Measurements from ENCODE around the gene TRIM31.

TRIM31 gene, protein sequence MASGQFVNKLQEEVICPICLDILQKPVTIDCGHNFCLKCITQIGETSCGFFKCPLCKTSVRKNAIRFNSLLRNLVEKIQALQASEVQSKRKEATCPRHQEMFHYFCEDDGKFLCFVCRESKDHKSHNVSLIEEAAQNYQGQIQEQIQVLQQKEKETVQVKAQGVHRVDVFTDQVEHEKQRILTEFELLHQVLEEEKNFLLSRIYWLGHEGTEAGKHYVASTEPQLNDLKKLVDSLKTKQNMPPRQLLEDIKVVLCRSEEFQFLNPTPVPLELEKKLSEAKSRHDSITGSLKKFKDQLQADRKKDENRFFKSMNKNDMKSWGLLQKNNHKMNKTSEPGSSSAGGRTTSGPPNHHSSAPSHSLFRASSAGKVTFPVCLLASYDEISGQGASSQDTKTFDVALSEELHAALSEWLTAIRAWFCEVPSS

DNA sequence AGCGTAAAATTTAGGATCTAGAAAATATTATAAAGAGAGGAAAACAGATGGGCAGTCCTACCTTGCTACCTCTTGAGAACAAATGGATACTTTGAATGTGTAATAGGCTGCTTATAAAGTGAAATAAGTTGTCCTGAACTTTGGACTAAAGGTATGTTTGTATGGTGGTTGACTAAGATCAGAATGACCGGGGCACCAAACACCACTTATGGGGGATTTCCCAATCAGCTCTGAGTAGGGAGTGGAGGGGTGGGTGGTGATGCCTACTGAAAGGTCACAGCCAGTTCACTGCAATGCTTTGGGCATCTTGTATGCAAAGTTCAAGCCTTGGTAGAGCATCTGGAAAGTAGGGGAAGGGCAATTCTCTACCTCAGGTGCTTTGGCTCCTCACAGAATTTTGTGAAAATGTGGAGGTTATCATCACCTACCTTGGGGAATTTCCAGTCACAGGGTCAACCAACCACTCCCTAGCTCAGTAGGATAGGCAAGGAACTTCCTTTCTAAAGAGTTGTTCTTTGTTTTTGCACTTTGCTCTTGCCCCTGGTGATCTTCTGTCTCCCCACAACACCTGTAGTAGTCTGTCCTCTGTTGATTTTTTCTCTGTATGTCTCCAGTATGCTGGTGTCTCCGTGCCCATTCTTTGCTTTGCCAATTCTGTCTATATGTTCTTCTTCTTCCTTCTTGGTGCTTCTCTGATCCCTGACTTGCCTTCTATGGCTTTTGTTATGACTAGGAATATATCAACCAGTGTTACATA is at the start of gene TRIM31:
Gene TRIM31, minus strand, starts transcription at position 88 of the 757 bp plus-strand sequence. CDS start 285 bp downstream, outside the sequence.
- no peak for DNase-seq (ENCODE audit: low read depth)

DNA sequence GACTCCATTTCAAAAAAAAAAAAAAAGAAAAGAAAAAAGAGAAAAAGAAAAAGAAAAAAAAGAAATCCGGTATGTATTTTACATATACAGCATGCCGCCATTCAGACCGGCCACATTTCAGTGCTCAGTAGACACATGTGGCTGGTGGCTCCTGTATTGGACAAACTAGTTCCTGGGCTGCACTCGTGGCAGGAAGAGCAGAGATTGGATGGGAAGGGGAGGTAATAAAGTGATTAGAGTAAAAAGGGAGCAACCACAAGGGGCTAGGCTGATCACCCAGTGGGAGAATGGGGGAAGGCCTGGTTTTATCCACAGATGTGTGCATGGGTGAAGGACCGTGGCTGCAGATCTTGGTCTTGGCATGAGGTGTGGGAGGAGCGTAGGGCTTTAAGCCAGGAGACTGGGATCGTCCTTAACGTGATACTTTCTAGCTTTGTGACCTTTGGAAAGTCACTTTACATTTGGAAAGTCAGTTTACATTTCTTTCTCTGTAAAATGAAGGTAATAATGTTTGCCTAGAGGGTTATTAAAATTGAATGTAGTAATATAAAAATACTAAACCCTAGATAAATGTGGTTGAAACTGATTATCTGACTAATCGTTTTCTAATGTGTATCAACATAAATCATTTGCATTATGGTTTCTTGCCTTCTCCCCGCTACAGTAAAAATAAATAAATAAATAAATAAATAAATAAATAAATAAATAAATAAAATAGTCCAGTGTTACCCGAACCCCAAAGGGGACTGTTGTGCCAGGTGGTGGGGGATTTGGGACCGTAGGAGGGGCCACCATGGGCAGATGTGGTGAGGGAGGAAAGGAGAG is 49.6 kb upstream of the TRIM31 start:
- no peak for DNase-seq (ENCODE audit: low read depth)

DNA sequence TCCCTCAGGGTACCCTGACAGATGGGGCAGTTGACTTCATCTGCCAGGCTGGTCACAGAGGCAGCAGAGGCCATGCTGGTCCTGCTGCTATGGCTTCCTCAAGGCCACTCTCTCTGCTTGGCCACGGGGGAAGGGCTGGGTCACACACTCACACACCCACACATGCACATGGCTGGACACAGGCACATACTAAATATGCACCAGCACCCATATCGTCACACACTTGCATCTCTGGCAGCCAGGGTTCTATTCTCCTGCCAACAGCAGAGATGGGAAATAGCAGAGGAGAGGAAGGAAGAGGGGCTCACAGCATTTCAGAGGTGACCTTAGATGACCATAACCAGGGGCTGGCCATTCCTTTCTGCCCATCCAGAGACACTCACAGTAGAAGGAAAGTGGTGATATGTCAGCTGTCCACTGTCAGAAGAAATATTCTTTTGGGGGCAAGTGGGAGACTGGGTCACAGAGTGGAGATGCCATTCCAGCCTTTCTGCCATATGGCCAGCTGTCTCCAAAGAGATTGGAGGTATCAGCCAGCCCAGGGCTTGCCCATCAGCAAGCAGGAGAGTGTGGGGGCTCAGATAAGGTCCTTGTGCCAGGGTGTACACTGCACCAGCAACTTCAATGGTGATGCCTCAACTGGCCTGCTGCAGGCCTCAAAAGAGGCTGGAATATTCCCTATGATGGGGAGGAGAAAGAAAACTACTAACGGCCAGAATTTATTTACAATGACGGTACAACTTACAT is 48.1 kb upstream of the TRIM31 start, which contains the start of gene TRIM10:
Gene TRIM10, minus strand, starts transcription at position 427 of the 747 bp plus-strand sequence. Its CDS starts 353 bp downstream, at position 74.
- no peak for DNase-seq (ENCODE audit: low read depth)

DNA sequence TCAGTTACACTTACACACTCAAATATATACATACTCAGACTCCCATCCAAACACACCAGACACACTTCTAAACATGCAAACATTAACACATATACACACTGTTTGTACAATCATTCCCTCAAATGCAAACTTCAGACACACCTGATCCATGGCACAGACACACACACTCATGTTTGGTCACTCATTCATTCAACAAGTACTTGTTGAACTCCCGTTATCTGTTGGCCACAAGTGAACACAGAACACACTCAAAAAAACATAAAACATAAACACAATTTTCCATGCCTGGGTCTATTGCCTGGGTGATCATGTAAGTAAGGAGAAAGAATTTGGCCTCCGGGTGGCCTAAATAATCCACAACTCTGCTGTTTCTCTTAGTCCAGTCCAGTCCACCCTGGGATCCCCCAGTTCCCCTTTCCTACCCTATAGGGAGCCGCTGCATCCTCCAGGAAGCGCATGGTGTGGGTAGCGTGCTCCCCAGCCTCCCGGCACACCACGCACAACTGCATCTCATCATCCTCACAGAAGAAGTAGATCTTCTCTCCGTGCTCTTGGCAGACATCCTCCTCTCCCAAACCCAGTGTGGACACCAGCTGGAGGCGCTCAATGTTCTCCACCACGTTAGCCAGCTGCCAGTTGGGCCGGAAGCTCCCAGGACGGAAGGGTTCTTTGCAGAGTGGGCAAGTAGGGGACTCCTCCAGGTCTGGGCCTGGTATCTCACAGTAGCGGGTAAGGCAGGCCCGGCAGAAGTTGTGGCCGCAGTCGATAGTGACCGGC is 47.3 kb upstream of the TRIM31 start:
- no peak for DNase-seq (ENCODE audit: low read depth)

DNA sequence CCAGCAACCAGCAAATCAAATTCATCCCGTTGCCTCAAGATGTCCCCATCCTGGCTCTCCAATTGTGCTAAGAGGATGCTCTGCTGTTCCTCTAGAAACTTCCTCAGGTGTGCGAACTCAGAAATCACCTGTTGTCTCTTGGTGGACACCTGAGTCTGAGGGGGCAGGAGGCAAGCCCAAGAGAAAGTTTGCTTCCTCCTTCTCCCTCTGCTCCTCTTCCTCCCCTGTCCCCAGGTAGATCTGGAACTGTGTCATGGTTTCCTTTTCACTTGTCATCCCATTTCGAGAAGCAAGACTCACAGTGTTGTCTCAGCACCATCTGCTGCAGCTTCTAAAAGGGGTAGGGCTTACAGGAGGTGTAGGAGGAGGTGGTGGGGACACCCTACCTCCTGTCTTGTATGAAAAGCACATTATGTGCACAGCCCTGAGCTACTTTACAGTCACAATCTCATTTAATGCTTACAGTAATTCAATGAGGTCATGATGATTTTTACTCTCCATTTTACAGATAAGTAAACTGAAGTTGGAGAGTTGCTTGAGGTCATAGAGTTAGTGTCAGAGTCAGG is 45.7 kb upstream of the TRIM31 start:
- DNase-seq (ENCODE audit: low read depth) = no peak

DNA sequence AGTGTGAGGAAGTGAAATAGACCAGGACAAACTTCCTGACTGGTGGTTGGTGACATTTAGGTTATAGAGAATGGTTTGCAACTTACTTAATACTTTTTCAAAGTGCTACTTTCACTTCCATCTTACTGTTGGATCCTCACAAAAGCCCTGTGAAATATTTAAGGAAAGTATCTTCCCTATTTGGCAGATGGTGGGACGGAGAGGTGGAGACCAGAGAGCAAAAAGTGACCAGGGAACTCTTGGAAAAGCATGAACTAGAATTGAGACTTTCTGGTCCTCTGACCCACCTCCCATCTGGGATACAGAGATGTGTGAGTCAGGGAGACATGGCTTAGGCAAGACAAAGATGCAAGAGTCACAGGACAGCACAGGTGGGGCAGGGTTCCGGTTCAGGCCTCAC is 45.1 kb upstream of the TRIM31 start:
- no peak for DNase-seq (ENCODE audit: low read depth)

DNA sequence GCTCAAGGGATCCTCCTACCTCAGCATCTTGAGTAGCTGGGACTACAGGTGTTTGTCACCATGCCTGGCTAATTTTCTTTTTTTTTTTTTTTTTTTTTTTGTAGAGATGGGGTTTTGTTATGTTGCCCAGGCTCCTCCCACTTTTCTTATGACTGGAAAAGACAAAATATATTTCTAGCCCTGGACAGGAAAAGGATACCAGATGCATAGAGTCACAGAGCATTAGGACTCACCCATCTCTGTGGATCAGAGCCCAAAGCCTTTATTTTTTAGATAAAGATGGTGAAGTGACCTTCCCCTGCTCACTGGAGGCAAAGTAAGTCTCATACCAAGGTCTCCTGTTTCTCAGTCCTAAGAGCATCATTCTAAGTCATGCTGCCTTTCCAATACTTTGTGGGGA is 44.7 kb upstream of the TRIM31 start:
- no peak for DNase-seq (ENCODE audit: low read depth)

DNA sequence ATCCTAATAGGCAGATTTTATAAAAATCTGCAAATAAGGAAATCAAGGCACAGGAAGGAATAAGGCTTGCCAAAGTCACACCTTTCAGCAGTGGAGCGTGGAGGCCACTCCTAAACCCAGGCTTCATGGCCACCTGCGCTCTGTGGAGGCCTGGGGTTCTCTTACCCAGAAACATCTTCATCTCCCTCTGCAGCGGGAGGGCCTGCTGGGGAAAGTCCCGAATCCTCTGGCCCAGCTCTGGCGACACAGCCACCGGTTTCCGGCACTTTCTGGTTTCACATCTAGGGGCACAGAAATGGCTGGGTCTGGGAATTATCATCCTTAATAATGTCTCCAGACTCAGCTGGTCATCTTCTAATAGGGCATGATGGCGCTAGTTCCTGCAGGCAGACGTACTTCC is 43.9 kb upstream of the TRIM31 start:
- no peak for DNase-seq (ENCODE audit: low read depth)

DNA sequence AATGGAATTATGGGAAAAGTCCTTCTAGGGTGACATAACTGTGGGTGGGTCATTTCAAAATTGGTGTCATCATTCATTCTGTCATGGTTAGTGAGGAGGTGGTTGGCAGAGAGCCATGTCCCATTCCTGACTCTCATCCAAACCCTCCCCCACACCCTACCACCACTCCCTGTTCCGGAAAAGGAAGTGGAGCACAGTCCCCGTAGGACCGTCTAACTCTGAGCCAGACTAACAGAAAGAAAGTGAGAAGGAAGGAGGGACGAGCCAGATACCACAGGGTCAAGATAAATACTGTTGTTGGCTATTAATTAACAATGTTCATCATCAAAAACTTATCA is 43.3 kb upstream of the TRIM31 start:
- peak; percentile 7 for DNase-seq (ENCODE audit: low read depth)

DNA sequence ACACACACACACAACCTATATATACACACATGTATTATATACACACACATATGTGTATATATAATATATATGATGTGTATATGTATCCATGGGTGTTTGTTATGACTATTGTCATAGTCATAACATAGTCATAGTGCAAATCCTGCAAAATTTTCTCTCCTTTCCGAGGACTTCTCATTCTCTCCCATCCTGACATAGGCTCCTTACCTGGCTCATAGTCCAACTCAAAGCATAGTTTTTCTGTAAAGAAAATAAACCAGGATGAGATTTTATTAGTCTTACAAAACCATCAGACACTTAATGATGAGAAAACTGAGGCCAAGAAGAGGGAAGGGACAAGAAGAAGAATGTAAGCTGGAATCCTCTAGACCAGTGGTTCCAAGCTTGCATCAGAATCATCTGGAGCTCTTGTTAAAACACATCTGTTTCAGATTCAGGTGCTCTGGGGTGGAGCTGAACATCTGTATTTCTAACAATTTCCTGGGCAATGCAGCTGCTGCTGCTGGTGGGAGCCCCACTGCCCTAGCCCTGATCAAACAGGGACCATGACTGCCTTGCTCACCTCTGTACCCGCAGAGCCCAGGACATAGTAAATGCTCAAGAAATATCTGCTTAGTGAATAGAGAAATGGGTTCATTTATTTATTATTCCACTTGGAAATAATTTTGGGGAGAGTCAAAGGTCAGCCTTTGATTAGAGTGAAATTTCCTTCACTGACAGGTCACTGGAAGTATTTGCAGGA is 42.8 kb upstream of the TRIM31 start:
- no peak for DNase-seq (ENCODE audit: low read depth)

DNA sequence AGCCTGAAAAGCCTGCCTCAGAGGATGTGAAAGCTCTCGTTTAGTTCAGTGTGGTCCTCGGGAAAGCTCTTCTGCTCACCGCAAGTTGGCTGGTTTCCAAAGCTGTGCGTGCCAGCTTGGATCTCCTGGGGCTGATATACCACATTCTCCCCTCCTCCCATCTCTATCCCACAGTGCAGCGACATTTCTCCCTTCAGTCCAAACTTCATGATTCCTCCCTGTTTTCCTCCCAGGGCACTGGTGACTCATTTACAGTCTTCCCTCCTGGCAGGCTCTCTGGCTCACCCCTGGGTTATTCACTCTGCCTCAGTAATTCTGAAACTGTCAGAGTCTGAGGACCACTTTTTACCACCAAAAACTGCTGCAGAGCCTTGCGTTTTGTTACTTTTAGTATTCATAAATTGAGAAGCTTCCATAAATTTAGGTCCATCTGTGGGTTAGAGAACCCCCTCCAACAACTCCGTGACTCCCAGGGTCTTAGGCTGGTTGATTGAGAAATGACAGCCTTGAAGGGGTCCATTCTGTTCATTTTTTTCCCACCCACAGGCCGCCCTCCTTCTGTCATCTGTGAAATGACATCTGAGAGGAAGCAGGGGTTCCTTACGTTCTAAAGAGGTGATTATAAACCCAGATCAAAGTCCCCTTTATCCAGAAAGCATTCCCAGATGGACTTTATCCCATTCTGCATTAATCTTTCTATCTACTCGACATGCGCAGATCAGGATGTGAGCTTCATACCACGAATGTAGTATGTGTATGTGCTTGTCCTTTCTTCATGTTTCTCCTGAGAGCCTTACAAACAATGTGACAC is 42.0 kb upstream of the TRIM31 start:
- DNase-seq (ENCODE audit: low read depth) = peak; percentile 18

DNA sequence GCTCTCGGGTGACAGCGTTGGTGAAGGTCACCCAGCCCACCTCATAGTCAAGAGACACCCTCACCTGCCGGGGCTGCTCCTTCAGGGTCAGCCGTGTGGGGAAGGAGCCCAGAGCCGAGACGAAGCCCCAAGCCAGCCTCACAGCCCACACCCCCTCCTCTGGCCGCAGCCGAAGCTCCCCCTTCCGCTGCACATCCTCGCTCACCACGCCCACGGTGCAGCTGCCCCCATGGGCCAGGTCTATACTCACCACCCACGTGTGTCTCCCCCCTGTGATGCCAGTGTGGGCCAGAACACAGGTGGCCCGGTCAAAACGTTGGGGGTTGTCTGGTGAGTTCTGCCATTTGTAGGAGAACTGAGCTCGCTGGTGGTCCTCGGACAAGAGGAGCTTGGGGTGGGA is 41.2 kb upstream of the TRIM31 start:
- no peak for DNase-seq (ENCODE audit: low read depth)

DNA sequence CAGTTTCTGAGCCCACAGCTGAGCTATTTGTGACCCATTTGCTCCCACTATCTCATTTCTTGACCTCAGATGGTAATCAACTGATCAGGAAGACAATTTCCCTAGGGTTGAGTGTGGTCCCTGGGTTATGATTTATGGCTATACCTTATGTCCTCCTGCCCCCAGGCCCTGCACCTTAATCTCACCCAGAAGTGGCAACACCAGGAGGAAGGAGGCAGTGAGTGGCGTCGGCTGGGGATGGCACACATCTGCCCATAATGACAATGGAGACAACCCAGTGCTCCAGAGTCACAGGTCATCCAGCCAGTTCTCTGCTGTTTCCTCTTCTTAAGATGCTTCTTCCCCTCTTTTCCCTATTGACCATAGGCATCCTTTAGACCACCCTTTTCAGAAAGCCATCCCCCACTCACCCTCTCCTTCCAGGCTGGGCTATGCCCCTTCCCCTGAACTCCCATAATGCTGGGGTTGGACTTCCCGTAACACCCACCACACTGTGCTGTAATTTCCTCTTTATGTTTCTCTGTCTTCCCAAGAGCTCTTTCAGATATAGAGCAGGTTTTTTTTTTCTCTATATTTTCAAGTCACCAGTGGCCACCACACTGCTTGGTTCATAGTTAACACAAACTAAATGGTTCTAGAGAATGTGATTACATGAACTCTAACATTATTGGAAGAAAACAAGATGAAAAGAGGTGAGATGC is 40.2 kb upstream of the TRIM31 start:
- DNase-seq (ENCODE audit: low read depth) = no peak

DNA sequence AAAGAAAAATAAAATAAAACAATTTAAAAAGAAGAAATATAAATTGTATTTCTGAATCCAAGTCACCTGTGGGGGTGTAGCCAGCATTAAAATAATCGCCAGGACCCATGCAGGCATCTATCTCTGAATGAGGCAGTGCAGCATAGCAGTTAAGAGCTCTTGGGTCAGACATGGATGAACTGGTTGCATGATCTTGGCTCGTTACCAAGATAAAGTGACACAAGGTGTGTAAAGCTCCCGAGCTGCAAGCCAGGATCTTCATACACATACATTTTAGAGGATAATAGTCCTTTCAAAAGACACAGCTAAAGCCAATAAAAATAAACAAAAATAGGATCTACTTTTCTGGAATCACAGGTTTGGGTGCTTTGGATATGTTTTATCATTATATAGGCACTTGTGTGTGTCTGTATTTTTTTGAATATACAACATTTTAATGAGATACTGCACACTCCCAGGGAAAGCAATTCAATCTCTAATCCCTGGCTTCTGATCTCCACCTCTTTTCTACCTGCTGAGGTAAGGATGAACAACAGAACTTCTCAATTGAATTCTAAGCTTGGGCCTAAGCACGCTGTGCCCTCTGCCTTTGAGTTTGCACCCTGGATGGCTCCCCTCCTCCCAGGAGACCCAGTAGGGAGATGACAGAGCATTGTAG is 39.3 kb upstream of the TRIM31 start:
- no peak for DNase-seq (ENCODE audit: low read depth)

DNA sequence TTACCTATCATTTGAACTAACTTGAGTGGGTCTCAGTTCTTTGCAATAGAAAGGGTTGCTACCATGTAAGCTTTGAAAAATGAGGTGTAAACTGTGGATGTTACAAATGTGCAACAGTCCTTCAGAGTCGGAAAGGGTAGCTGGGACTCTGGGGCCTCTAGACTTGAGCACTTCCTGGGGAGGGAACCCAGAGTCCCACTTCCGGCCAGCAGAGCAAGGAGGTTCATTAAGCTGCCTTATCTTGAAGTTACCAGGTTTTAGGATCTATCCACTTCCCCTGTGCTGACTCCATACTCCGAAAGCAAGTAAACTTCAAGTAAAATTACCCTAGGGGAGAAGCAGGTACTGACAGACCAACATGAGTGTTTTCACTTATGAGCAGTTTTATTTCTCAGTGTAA is 38.7 kb upstream of the TRIM31 start:
- no peak for DNase-seq (ENCODE audit: low read depth)

DNA sequence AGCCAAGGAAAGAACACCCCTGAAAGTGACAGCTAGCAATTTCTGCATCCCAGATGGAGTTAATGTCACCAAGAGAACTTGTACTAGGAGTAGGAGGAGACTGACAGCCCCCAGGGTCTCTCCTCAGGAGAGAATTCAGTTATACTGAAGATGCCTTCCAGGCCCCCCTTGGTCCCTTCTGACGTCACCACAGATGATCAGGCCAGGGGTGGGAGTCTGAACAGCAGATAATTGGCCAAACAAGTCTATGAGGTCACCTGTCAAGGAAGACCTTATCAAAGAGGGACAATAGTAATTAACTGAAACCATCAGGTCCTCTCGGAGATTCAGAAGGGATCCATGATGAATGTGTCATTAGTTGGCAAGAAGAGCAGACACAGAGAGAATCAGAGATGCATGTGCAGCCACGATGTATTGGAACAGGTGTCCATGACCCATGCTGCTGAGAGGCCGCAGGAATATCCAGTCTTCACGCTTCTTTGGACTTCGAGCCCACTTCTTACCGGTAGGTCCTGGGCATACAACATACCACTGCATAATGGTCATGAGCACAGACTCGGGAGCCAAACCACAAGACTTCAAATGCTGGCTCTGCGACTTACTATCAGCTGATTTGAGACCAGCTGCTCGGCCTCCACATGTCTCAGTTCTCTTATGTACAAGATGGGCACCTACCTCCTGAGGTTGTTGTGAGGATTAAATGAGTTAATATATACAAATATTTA is 37.9 kb upstream of the TRIM31 start:
- no peak for DNase-seq (ENCODE audit: low read depth)

DNA sequence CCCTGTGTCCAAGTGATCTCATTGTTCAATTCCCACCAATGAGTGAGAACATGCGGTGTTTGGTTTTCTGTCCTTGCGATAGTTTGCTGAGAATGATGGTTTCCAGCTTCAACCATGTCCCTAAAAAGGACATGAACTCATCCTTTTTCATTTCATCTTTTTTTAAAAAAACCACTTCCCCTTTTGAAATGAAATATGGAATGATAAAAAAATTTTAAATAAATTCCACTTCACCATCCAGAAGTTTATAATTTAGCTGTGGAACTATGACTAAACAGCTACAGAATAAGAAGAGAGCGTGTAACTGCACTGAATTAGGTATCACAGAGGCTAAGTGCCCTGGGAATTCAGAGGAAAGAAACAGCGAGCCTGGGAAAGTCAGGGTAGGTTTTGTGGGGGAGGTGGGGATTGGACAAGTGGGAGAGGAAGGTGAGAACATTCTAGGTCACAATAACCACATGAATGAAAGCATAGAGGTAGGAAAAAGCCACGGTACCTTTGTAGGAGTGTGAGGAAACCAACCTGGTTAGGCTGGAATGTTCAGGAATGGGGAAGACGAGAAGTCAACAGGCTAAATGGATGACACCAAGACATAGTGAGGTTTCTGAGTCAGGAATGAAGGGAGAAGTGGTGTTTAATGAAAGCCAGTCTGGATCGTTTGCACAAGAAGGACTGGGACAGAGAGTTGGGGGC is 37.1 kb upstream of the TRIM31 start:
- DNase-seq (ENCODE audit: low read depth) = no peak

Data from iris pigment epithelial cell (primary cell).